HCT116 (cell line): Measurements from ENCODE around the gene RBKS.
"Not testable (repeated sequence)": the region's sequence is repeated elsewhere in the genome, so short reads cannot be mapped to it uniquely, and the experiment has no call there.

Experiments used
- POLR2A ChIP-seq: IDR thresholded peaks from 2 replicates; pipeline ENCODE4 v1.7.0; 2011; ENCODE audit warnings: borderline replicate concordance; ENCODE audit not compliant: insufficient read depth, insufficient read length; ENCODE audit errors: extremely low read depth
- POLR2AphosphoS5 ChIP-seq: IDR thresholded peaks from 2 replicates; pipeline ENCODE4 v1.6.1; 2011; ENCODE audit warnings: mild to moderate bottlenecking, low read depth, low read length, moderate library complexity

DNA sequence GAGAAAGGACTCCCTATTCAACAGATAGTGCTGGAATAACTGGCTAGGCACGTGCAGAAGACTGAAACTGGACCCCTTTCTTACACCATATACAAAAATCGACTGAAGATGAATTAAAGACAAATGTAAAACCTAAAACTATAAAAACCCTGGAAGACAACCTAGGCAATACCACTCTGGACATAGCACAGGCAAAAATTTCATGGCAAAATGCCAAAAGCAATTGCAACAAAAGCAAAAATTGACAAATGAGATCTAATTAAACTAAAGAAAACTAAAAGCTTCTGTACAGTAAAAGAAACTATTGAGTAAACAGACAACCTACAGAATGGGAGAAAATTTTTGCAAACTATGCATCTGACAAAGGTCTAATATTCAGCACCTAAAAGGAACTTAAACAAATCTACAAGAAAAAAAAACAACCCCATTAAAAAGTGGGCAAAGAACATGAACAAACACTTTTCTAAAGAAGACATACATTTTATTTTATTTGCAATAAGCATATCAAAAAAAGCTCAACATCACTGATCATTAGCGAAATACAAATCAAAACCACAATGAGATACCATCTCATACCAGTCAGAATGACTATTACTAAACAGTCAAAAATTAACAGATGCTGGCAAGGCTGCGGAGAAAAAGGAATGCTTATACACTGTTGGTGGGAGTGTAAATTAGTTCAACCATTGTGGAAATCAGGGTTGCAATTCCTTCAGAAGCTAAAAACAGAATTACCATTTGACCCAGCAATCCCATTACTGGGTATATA lies 8.2 kb downstream of the RBKS start:
- not testable (repeated sequence) for TF ChIP-seq POLR2A, POLR2AphosphoS5
